H1 (cell line): Measurements from ENCODE around the gene DENND6B. TPM values are rescaled to one million over a fixed set of nuclear protein-coding genes. Genes with fewer than 3 reads are reported as not detected.

Experiments
- CTCF ChIA-PET: fragments of 300-600 bp; sonication (Branson Sonifier 250); formaldehyde crosslinking; loops from one replicate; lab custom pipeline; 2021; ENCODE audit not compliant: partially characterized antibody; lab: Charles Lee
- POLR2A ChIA-PET: fragments of 300-600 bp; sonication (Branson Sonifier 250); formaldehyde crosslinking; loops from one replicate; lab custom pipeline; 2021; ENCODE audit warnings: inconsistent platforms; ENCODE audit not compliant: partially characterized antibody; lab: Charles Lee
- DNase-seq, 2 experiments: peaks; one replicate each; pipeline versions ENCODE4 v3.0.0 to v3.0.0-alpha.2; 2010 to 2022; ENCODE audit warnings: low spot score in 2 of 2, low read depth in 1 of 2, mixed read lengths in 1 of 2
- FAIRE-seq: peaks from 2 replicates; lab custom pipeline; 2011; peaks lifted over from hg19 to GRCh38; lab: Jason Lieb, UNC
- H2AFZ ChIP-seq: 2 replicates; pipeline ENCODE4 v1.8.1; 2012; ENCODE audit warnings: low read length, inconsistent platforms
- H2AK5ac ChIP-seq: 2 replicates; pipeline ENCODE4 v1.6.1; 2013; ENCODE audit warnings: low read depth, low read length
- H2BK120ac ChIP-seq: replicated peaks from 2 replicates; pipeline ENCODE3; 2013; ENCODE audit warnings: low read depth, low read length, inconsistent platforms
- H2BK12ac ChIP-seq: 2 replicates; pipeline ENCODE4 v1.6.1; 2013; ENCODE audit warnings: low read depth, low read length
- H2BK15ac ChIP-seq: 2 replicates; pipeline ENCODE4 v1.6.1; 2013; ENCODE audit warnings: low read length
- H2BK20ac ChIP-seq: 2 replicates; pipeline ENCODE4 v1.6.1; 2013; ENCODE audit warnings: low read length
- H2BK5ac ChIP-seq: 2 replicates; pipeline ENCODE4 v1.6.1; 2013; ENCODE audit warnings: low read depth, low read length
- H3K14ac ChIP-seq: 2 replicates; pipeline ENCODE4 v1.6.1; 2013; ENCODE audit warnings: inconsistent platforms; ENCODE audit not compliant: insufficient read length
- H3K18ac ChIP-seq: 2 replicates; pipeline ENCODE4 v1.6.1; 2013; ENCODE audit warnings: low read length; ENCODE audit errors: extremely low read depth
- H3K23ac ChIP-seq: 2 replicates; pipeline ENCODE4 v1.6.1; 2013; ENCODE audit warnings: inconsistent platforms; ENCODE audit not compliant: insufficient read length
- H3K23me2 ChIP-seq: 2 replicates; pipeline ENCODE4 v1.6.1; 2013; ENCODE audit warnings: low read depth, low read length
- H3K27ac ChIP-seq: 2 replicates; pipeline ENCODE4 v1.6.1; 2011; ENCODE audit warnings: low read depth, low read length, inconsistent platforms
- H3K27me3 ChIP-seq, 4 experiments: replicated peaks in 1 of 4; 1 replicate in 1 of 4; 2 replicates in 3 of 4; pipeline versions ENCODE4 v1.6.1 to v1.8.1; 2011 to 2013; ENCODE audit warnings: low read length in 3 of 4, mild to moderate bottlenecking in 3 of 4, inconsistent platforms in 2 of 4, mixed read lengths in 2 of 4, moderate library complexity in 1 of 4; ENCODE audit not compliant: control insufficient read depth in 3 of 4, insufficient read depth in 3 of 4; ENCODE audit errors: extremely low read depth in 1 of 4
- H3K36me3 ChIP-seq, 4 experiments: 2 replicates each; pipeline versions ENCODE4 v1.6.1 to v1.8.1; 2011 to 2013; ENCODE audit warnings: mild to moderate bottlenecking in 4 of 4, low read length in 3 of 4, moderate library complexity in 2 of 4, control low read depth in 1 of 4, inconsistent platforms in 1 of 4; ENCODE audit not compliant: insufficient read depth in 4 of 4, control insufficient read depth in 2 of 4
- H3K4ac ChIP-seq: replicated peaks from 2 replicates; pipeline ENCODE3; 2013; ENCODE audit warnings: low read length, low read depth, mixed read lengths, inconsistent platforms; ENCODE audit not compliant: insufficient read length
- H3K4me1 ChIP-seq, 4 experiments: replicated peaks in 1 of 4; 1 replicate in 1 of 4; 2 replicates in 3 of 4; pipeline versions ENCODE4 v1.6.1 to v1.8.1; 2011 to 2013; ENCODE audit warnings: low read length in 3 of 4, inconsistent platforms in 2 of 4, mixed read lengths in 1 of 4; ENCODE audit not compliant: insufficient read depth in 4 of 4, control insufficient read depth in 3 of 4
- H3K4me2 ChIP-seq, 2 experiments: 2 replicates each; pipeline versions ENCODE4 v1.6.1 to v1.8.1; 2011 to 2013; ENCODE audit warnings: low read depth in 2 of 2, low read length in 2 of 2, control low read depth in 1 of 2, inconsistent platforms in 1 of 2, mild to moderate bottlenecking in 1 of 2; ENCODE audit not compliant: insufficient read depth in 1 of 2
- H3K4me3 ChIP-seq, 4 experiments: fragments of 200-600, 300-600 bp in 1 of 4; sonication (generic), shearing (Covaris generic), sonication (Bioruptor Twin) in 1 of 4; 2 replicates each; pipeline versions ENCODE4 v1.5.1 to v1.8.1; 2011 to 2016; ENCODE audit warnings: low read length in 4 of 4, low read depth in 3 of 4, control low read depth in 2 of 4, inconsistent platforms in 2 of 4, mild to moderate bottlenecking in 2 of 4, mixed read lengths in 1 of 4, moderate library complexity in 1 of 4; ENCODE audit not compliant: insufficient read depth in 2 of 4; ENCODE audit errors: extremely low read depth in 1 of 4
- H3K56ac ChIP-seq: replicated peaks from 2 replicates; pipeline ENCODE3; 2013; ENCODE audit warnings: low read depth, mild to moderate bottlenecking, mixed read lengths, low read length, inconsistent platforms; ENCODE audit not compliant: insufficient read length
- H3K79me1 ChIP-seq: 2 replicates; pipeline ENCODE4 v1.6.1; 2013; ENCODE audit warnings: low read depth, low read length, control low read depth
- H3K79me2 ChIP-seq, 2 experiments: 2 replicates each; pipeline versions ENCODE4 v1.6.1 to v1.8.1; 2012 to 2013; ENCODE audit warnings: low read length in 2 of 2, mild to moderate bottlenecking in 2 of 2, inconsistent platforms in 1 of 2; ENCODE audit not compliant: insufficient read depth in 2 of 2, control insufficient read depth in 1 of 2
- H3K9ac ChIP-seq, 4 experiments: replicated peaks in 1 of 4; 1 replicate in 1 of 4; 2 replicates in 3 of 4; pipeline versions ENCODE4 v1.6.1 to v1.8.1; 2011 to 2013; ENCODE audit warnings: low read depth in 3 of 4, low read length in 3 of 4, control low read depth in 2 of 4, mild to moderate bottlenecking in 2 of 4, moderate library complexity in 2 of 4, inconsistent platforms in 1 of 4; ENCODE audit errors: extremely low read depth in 1 of 4
- H3K9me3 ChIP-seq, 2 experiments: 2 replicates each; pipeline versions ENCODE4 v1.6.1 to v1.8.1; 2012 to 2013; ENCODE audit warnings: mild to moderate bottlenecking in 2 of 2, moderate library complexity in 2 of 2, control low read depth in 1 of 2, inconsistent platforms in 1 of 2, low read depth in 1 of 2, low read length in 1 of 2, mixed read lengths in 1 of 2; ENCODE audit not compliant: insufficient read depth in 2 of 2
- H4K20me1 ChIP-seq, 2 experiments: replicated peaks in 1 of 2; 2 replicates each; pipeline versions ENCODE3 to v1.8.1; 2011 to 2013; ENCODE audit warnings: inconsistent platforms in 2 of 2, low read length in 2 of 2, mild to moderate bottlenecking in 1 of 2; ENCODE audit not compliant: insufficient read depth in 2 of 2, control insufficient read depth in 1 of 2
- H4K5ac ChIP-seq: 2 replicates; pipeline ENCODE4 v1.6.1; 2013; ENCODE audit warnings: low read length, low read depth, mixed read lengths, inconsistent platforms; ENCODE audit not compliant: insufficient read length
- H4K8ac ChIP-seq: 2 replicates; pipeline ENCODE4 v1.8.0; 2013; ENCODE audit warnings: mild to moderate bottlenecking, moderate library complexity, low read length, inconsistent platforms; ENCODE audit not compliant: insufficient read depth; ENCODE audit errors: extremely low read depth
- H4K91ac ChIP-seq: replicated peaks from 2 replicates; pipeline ENCODE3; 2013; ENCODE audit warnings: low read length, mixed read lengths, inconsistent platforms; ENCODE audit not compliant: insufficient read length
- SP4 ChIP-seq: IDR thresholded peaks from 2 replicates; pipeline ENCODE4 v1.6.1; 2012; ENCODE audit warnings: low read length, inconsistent platforms
- USF2 ChIP-seq: IDR thresholded peaks from 2 replicates; pipeline ENCODE4 v1.6.1; 2011; ENCODE audit warnings: low read length, improper control_type of control experiment
- WGBS, 2 experiments: shearing (Covaris generic) in 1 of 2; methylation state at CpG; one replicate each; pipeline versions ENCODE4 v1.1.6 to v1.1.7; 2013 to 2015; ENCODE audit warnings: low lambda C conversion rate in 2 of 2, mixed read lengths in 2 of 2, inconsistent platforms in 1 of 2, low coverage in 1 of 2, missing lambda C conversion rate in 1 of 2; ENCODE audit not compliant: insufficient replicate concordance in 2 of 2, insufficient coverage in 1 of 2, insufficient read length in 1 of 2; ENCODE audit errors: extremely low coverage in 1 of 2, missing lambda C conversion rate in 1 of 2; 5-methylcytosine and 5-hydroxymethylcytosine counted together
- polyA plus RNA-seq, 7 experiments: library from polyadenylated mRNA; depleted of rRNA in 3 of 7; stranded (reverse) in 5 of 7; unstranded in 2 of 7; fragments of >200 nt in 5 of 7; fragments of 200-250 nt in 2 of 7; gene quantifications; 1 replicate in 5 of 7; 2 replicates in 1 of 7; 4 replicates in 1 of 7; pipeline versions ENCODE4 v1.2.1 to v1.2.3, GENCODE V29; 2011 to 2013; ENCODE audit warnings: missing spikeins in 2 of 7, mixed read lengths in 2 of 7
- total RNA-seq: library from RNA; stranded (reverse); fragmentation: NEBNext Ultra II Directional; extraction: Animal tissue kit (Norgen Biotek cat#: 25700); gene quantifications from 2 replicates; pipeline ENCODE4 v1.2.1, GENCODE V29; 2021

The DENND6B gene
- total and polyA plus RNA-seq, 2 of the 8 experiments (the other 6 are each of a cell fraction or from before 2014, with no cell fraction given) = 1.1 to 1.9 TPM

GRCh38 chr22:50261615-50262459 is 65.0 kb downstream of the DENND6B start, which contains the start of gene MAPK12:
Gene MAPK12 (minus strand): TSS chr22:50261683. CDS start chr22:50261509, 174 bp downstream.
- DNase-seq (peak in 1 of 2 experiments; percentile 76), FAIRE-seq (no peak)
- H3K9ac ChIP-seq = peak within 1 kb of the TSS in 1 of 4 experiments; percentile 19; a peak in 3 of 7 replicates
- peak within 1 kb of the TSS; percentile 53 for H3K4ac ChIP-seq
- peak within 1 kb of the TSS; percentile 35 to 73 (median 48) for H3K4me3 ChIP-seq
- no peaks in the 10 kb centered on the region for H3K79me1 ChIP-seq
- H2BK5ac ChIP-seq = peak within 1 kb of the TSS; percentile 52; the same call in 1 of the 2 replicates
- H3K27ac ChIP-seq = no peak within 1 kb of the TSS
- 29% methylated on average over 4 of the region's 61 CpGs; no CpG with 5 or more reads in 1 of the 2 experiments for WGBS, 2 experiments
- peaks cover 0 to 20% (median 10%) of the 10 kb centered on the region in 4 experiments; a peak in 6 of 7 replicates for H3K4me1 ChIP-seq
- peaks cover 5 to 10% of the 10 kb centered on the region in 2 experiments for H4K20me1 ChIP-seq
- H3K23ac ChIP-seq = no peak within 1 kb of the TSS
- no peaks in the 10 kb centered on the region for H3K79me2 ChIP-seq
- no peak within 1 kb of the TSS for H2BK120ac ChIP-seq
- peak within 1 kb of the TSS; percentile 89; the same call in 1 of the 2 replicates for H4K8ac ChIP-seq
- no peak within 1 kb of the TSS; the same call in 1 of the 2 replicates for H2AFZ ChIP-seq
- peak within 1 kb of the TSS; percentile 80; the same call in 1 of the 2 replicates for H2BK12ac ChIP-seq
- 0 out of 2 replicates have a peak within 1 kb of the TSS, but pooled peaks have one; percentile 61 for H2BK15ac ChIP-seq
- no peak within 1 kb of the TSS for H2AK5ac ChIP-seq
- no peak within 1 kb of the TSS for H3K14ac ChIP-seq
- H3K23me2 ChIP-seq = peaks cover 6% of the 10 kb centered on the region; the same call in 1 of the 2 replicates
- no peak within 1 kb of the TSS for H3K56ac ChIP-seq
- peak; percentile 40 for TF ChIP-seq USF2
- TF ChIP-seq SP4 = no peak
- peaks cover 0 to 3% of the 10 kb centered on the region in 2 experiments; a peak in 1 of 4 replicates for H3K9me3 ChIP-seq
- no peak within 1 kb of the TSS for H4K5ac ChIP-seq
- no peaks in the 10 kb centered on the region for H3K36me3 ChIP-seq
- H3K27me3 ChIP-seq = peaks cover 1 to 27% (median 21%) of the 10 kb centered on the region in 4 experiments; a peak in 6 of 7 replicates
- H3K18ac ChIP-seq = peak within 1 kb of the TSS; percentile 32
- CTCF ChIA-PET = interaction anchor here (0.5 to 4.7 kb wide), 10 partner anchors 10 to 134 kb away, joined by 3 to 26 read pairs (median 5); partner anchors contain the start of gene HDAC10
- POLR2A ChIA-PET = interaction anchor here (0.6 to 2.3 kb wide), 4 partner anchors 10 to 59 kb away, joined by 3 to 5 read pairs (median 3); partner anchors contain the start of gene HDAC10
- H3K4me2 ChIP-seq = peak within 1 kb of the TSS; percentile 77 to 78
- peak within 1 kb of the TSS; percentile 72; the same call in 1 of the 2 replicates for H2BK20ac ChIP-seq
- peak within 1 kb of the TSS; percentile 81 for H4K91ac ChIP-seq
